ENCODE data around the gene OSTF1.

DNA sequence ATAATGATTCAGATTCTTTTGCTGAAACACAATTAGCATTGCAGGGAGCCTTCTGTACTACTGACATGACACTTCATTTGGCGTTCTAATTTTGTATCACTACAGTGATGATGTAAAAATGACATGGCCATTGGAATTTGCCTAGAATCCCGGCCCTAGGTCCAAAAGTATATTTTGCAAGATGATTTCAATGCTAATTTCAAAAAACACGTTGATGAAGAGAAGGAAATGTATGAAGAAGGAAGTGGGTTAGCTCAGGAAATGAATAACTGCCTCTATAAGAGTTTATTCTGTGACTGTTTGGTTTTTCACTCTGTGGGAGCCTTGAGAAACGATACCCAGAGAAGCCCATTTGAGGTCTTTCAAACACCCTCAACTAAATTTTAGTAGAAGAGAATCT, 59.3 kb downstream of the OSTF1 start:
- TF ChIP-seq EZH2phosphoT487 (IDR thresholded peaks at IDR 0.05; ENCODE audit: insufficient read depth, low read depth) (no peak), EZH2 (IDR thresholded peaks at IDR 0.05; ENCODE audit: insufficient read depth, poor library complexity, severe bottlenecking) (no peak)

Measured in GM23248 (cell line).